Keratinocyte (primary cell): ENCODE results near the gene CDHR3. TPM values are rescaled to one million over a fixed set of nuclear protein-coding genes. Genes with fewer than 3 reads are reported as not detected.

Experiments used
- DNase-seq: peaks from one replicate; pipeline ENCODE4 v3.0.0-alpha.2; 2011; ENCODE audit warnings: low read depth, missing footprints, low spot score
- FAIRE-seq: peaks from 2 replicates; lab custom pipeline; 2011; peaks lifted over from hg19 to GRCh38; lab: Jason Lieb, UNC
- H2AFZ ChIP-seq: 2 replicates; pipeline ENCODE4 v1.6.0; 2012; ENCODE audit warnings: low read length, control low read depth, inconsistent platforms; ENCODE audit not compliant: control insufficient read depth
- H3K27ac ChIP-seq: 2 replicates; pipeline ENCODE4 v1.5.1; 2011; ENCODE audit warnings: low read length; ENCODE audit not compliant: control insufficient read depth, insufficient read depth
- H3K27me3 ChIP-seq: 3 replicates; pipeline ENCODE4 v1.6.0; 2011; ENCODE audit warnings: low read length; ENCODE audit not compliant: control insufficient read depth, insufficient read depth; ENCODE audit errors: extremely low read depth
- H3K36me3 ChIP-seq, 2 experiments: 2 replicates in 1 of 2; 3 replicates in 1 of 2; pipeline ENCODE4 v1.5.1; 2011; ENCODE audit warnings: low read length in 2 of 2, mild to moderate bottlenecking in 1 of 2; ENCODE audit not compliant: control insufficient read depth in 2 of 2, insufficient read depth in 2 of 2; ENCODE audit errors: extremely low read depth in 1 of 2
- H3K4me1 ChIP-seq: 3 replicates; pipeline ENCODE4 v1.5.1; 2011; ENCODE audit warnings: low read length; ENCODE audit not compliant: control insufficient read depth, insufficient read depth; ENCODE audit errors: extremely low read depth
- H3K4me2 ChIP-seq: 3 replicates; pipeline ENCODE4 v1.6.0; 2011; ENCODE audit warnings: low read depth, low read length; ENCODE audit not compliant: control insufficient read depth, insufficient read depth; ENCODE audit errors: extremely low read depth
- H3K4me3 ChIP-seq, 3 experiments: fragments of 200-600 bp in 1 of 3; sonication (generic) in 1 of 3; 2 replicates in 2 of 3; 3 replicates in 1 of 3; pipeline ENCODE4 v1.5.1; 2011 to 2016; ENCODE audit warnings: low read length in 3 of 3, mild to moderate bottlenecking in 3 of 3, control low read depth in 2 of 3, inconsistent platforms in 1 of 3, low read depth in 1 of 3, mixed read lengths in 1 of 3, mixed run types in 1 of 3, moderate library complexity in 1 of 3; ENCODE audit not compliant: control insufficient read depth in 2 of 3, insufficient read depth in 2 of 3; ENCODE audit errors: extremely low read depth in 1 of 3
- H3K79me2 ChIP-seq: 2 replicates; pipeline ENCODE4 v1.6.0; 2012; ENCODE audit warnings: low read length; ENCODE audit not compliant: control insufficient read depth, insufficient read depth
- H3K9ac ChIP-seq: 3 replicates; pipeline ENCODE4 v1.6.0; 2011; ENCODE audit warnings: low read length; ENCODE audit not compliant: control insufficient read depth, insufficient read depth; ENCODE audit errors: extremely low read depth
- H3K9me1 ChIP-seq: 3 replicates; pipeline ENCODE4 v1.6.0; 2011; ENCODE audit warnings: low read length; ENCODE audit not compliant: control insufficient read depth, insufficient read depth; ENCODE audit errors: extremely low read depth
- H3K9me3 ChIP-seq: 2 replicates; pipeline ENCODE4 v1.5.1; 2012; ENCODE audit warnings: low read depth, low read length; ENCODE audit not compliant: control insufficient read depth
- H4K20me1 ChIP-seq: 3 replicates; pipeline ENCODE4 v1.6.0; 2011; ENCODE audit warnings: low read length; ENCODE audit not compliant: control insufficient read depth, insufficient read depth; ENCODE audit errors: extremely low read depth
- CTCF ChIP-seq, 3 experiments: IDR thresholded peaks in 1 of 3; conservative IDR thresholded peaks in 1 of 3; optimal IDR thresholded peaks in 1 of 3; 2 replicates in 2 of 3; 3 replicates in 1 of 3; pipeline versions ENCODE3 to v1.5.1; 2011; ENCODE audit warnings: low read length in 3 of 3, mild to moderate bottlenecking in 3 of 3, moderate library complexity in 2 of 3, control low read depth in 1 of 3, inconsistent platforms in 1 of 3; ENCODE audit not compliant: insufficient read depth in 2 of 3; ENCODE audit errors: extremely low read depth in 1 of 3
- EZH2 ChIP-seq: IDR thresholded peaks from one replicate; pipeline ENCODE4 v1.6.1; 2012; ENCODE audit warnings: inconsistent platforms, mild to moderate bottlenecking, low read length, moderate library complexity
- dilution Hi-C: fragments of 300-500 bp; cut with MboI; formaldehyde crosslinking; loops from one replicate; pipeline ENCODE4 v1.7.0; 2020; ENCODE audit warnings: low sequenced_read_pairs; ENCODE audit not compliant: extremely low pct_ligation_motif_present
- polyA plus RNA-seq, 5 experiments: library from polyadenylated mRNA; depleted of rRNA in 3 of 5; stranded (reverse) in 3 of 5; stranded (forward) in 1 of 5; unstranded in 1 of 5; fragments of >200 nt; gene quantifications; 1 replicate in 1 of 5; 2 replicates in 3 of 5; 3 replicates in 1 of 5; pipeline versions ENCODE4 v1.2.1 to v1.2.3, GENCODE V29; 2011 to 2012; ENCODE audit warnings: missing spikeins in 2 of 5, low read depth in 1 of 5, low replicate concordance in 1 of 5

The CDHR3 gene
- polyA plus RNA-seq, 1 donor (not counting 4 experiments of a cell fraction or from before 2014, with no cell fraction given) = 1.2 TPM

- FAIRE-seq (no peak), DNase-seq (no peak)
- Histone ChIP-seq H3K27ac (no peak overlapping the region), H3K36me3 (no peaks in the 10 kb centered on the region), H3K27me3 (peaks cover 13% of the 10 kb centered on the region), H3K4me3 (no peak overlapping the region), H3K9me3 (no peaks in the 10 kb centered on the region), H3K79me2 (no peaks in the 10 kb centered on the region), H4K20me1 (no peaks in the 10 kb centered on the region), H3K9me1 (no peaks in the 10 kb centered on the region), H3K4me2 (no peak overlapping the region), H3K9ac (no peak overlapping the region), H2AFZ (no peak overlapping the region), H3K4me1 (no peaks in the 10 kb centered on the region)
- no peak for TF ChIP-seq EZH2
- TF ChIP-seq CTCF (optimal IDR thresholded peaks at IDR 0.05 in 1 of 3, IDR thresholded peaks at IDR 0.05 in 1 of 3, conservative IDR thresholded peaks at IDR 0.05 in 1 of 3; ENCODE audit: extremely low read depth in 1 of 3, insufficient read depth in 2 of 3, low read length in 3 of 3) = no peak
- dilution Hi-C loops = no loop called here
These were observed 70.7 kb downstream of the CDHR3 start for GRCh38 chr7:106033735-106034134.

GRCh38 chr7:106034383-106034782, 71.3 kb downstream of the CDHR3 start:
- DNase-seq (no peak), FAIRE-seq (no peak)
- Histone ChIP-seq H4K20me1 (no peaks in the 10 kb centered on the region), H3K9ac (no peak overlapping the region), H3K4me1 (no peaks in the 10 kb centered on the region), H3K9me1 (no peaks in the 10 kb centered on the region), H2AFZ (no peak overlapping the region), H3K9me3 (no peaks in the 10 kb centered on the region), H3K4me3 (no peak overlapping the region), H3K4me2 (no peak overlapping the region), H3K27ac (no peak overlapping the region), H3K27me3 (peaks cover 13% of the 10 kb centered on the region), H3K36me3 (no peaks in the 10 kb centered on the region), H3K79me2 (no peaks in the 10 kb centered on the region)
- TF ChIP-seq CTCF (optimal IDR thresholded peaks at IDR 0.05 in 1 of 3, IDR thresholded peaks at IDR 0.05 in 1 of 3, conservative IDR thresholded peaks at IDR 0.05 in 1 of 3; ENCODE audit: extremely low read depth in 1 of 3, insufficient read depth in 2 of 3, low read length in 3 of 3) = no peak
- no peak for TF ChIP-seq EZH2
- dilution Hi-C loops = no loop called here
